Lung microvascular endothelial cell (primary cell): Measurements from ENCODE around the gene PRICKLE2. TPM values are rescaled to one million over a fixed set of nuclear protein-coding genes. Genes with fewer than 3 reads are reported as not detected.

Experiments used
- DNase-seq, 2 donors: peaks; one replicate each; pipeline versions ENCODE4 v3.0.0 to v3.0.0-alpha.2; 2010; ENCODE audit warnings: low read depth in 2 of 2
- total RNA-seq: library from RNA; depleted of rRNA; stranded (reverse); fragments of >200 nt; gene quantifications from 2 replicates; pipeline ENCODE4 v1.2.1, GENCODE V29; 2014

Gene PRICKLE2
- total RNA-seq, 1 donor from 2014 or later = 1.6 TPM

DNA sequence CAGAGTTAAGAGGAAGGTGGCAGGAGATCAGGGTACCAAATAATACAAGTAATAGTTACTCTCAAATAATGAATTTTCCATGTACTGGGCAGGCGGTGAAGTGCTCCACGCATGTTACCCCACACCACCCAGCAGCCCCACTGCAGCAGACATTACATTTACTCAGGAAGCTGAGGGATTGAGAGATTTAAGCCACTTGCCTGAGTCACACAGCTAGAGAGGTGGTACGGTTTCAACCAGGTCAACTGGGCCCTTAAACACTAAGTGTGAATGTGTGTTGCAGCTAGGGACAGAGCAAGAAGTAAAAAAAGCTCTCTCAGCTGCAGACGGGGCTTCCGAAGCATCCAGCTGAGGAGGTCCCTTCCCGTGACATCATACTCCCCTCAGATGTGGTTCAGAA, 91.3 kb downstream of the PRICKLE2 start:
- DNase-seq = no peak

DNA sequence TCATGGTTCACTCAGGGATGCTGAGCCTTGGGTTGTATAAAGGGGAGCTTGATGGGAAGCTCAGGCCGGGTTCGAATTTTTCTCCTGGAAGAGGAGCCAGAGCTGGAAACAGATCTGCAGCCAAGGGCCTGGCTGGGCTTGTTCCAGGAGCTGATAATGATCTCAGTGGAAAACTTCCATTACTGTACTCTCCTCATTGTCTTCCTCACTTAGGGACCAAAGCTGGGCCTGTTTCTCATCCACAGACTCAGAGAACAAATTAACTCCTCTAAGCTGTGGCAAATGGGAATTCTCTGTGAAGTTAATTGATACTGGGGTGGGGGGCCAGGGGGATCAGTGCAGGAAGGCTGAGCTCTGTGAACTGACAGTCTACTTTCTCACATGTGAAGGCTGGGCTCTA, 92.0 kb downstream of the PRICKLE2 start:
- DNase-seq = no peak

DNA sequence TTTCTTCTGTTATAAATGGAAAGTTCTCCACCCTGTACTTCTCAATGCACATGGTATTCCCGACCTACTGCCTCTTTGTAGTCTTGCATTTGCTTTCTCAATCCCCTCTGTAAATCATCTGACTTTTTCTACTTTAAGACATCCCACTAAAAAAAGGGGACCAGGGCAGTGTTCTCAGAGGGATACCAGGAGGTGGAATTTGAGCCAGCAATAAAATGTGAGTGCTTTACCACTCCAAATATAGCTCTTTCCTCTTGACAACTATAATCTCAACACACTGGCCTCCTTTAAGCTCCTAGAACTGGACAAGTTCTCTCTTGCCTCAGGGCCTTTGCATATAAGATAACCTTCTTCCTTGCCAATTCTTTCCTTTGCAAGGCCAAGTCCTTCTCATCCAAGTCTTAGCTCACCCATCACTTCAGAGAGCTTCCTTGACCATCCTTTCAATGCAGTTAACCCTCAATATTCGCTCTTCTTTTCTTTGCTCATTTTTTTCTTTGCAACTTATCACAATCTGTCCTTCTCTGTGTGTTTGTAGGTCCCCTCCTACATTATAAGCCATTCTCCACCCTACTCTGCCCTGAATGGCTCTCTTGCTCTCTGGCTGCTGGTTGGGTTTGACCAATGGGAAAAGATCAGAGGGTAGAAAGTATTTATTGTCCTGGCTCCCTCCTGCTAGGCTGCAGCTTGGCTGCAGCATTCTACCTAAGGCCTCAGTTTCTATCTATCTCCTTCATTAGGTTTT, 93.4 kb downstream of the PRICKLE2 start:
- DNase-seq = no peak

DNA sequence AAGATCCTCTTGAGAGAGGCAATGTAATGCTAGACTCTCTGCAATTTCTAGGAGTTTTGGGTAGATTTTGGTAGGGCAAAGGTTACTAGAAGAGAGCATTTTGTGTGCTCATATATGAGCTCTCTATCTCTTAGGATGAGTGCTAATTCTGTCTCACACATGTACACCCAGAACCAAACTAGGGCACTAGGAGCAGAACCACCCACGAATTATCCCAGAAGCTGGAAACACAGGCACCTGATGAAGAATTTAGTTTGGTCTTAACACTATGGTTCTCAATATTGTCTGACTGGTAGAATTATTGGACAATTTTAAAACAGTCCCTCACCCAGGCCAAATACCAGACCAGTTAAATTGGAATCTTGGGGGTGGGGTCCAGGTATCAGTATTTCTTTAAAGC, 94.8 kb downstream of the PRICKLE2 start:
- DNase-seq = no peak

DNA sequence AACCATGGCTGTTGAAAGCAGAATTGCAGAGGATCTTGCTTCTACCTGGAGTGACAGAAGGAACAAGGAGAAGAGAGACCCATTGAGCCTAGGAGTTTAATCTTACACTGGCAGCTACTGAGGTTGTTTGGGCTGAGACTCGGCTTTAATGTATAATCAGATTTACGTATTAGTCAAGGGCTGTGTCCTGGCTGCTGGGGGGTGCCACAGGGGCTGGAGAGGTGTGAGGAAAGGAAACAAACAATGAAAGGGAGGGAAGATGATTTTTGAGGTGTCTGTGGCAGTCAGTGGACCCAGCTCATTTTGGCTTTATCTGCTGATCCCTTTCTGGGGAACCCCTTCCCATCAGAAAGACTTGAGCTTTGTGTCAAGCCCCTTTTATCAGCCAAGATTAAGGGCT, 95.7 kb downstream of the PRICKLE2 start:
- DNase-seq = no peak

DNA sequence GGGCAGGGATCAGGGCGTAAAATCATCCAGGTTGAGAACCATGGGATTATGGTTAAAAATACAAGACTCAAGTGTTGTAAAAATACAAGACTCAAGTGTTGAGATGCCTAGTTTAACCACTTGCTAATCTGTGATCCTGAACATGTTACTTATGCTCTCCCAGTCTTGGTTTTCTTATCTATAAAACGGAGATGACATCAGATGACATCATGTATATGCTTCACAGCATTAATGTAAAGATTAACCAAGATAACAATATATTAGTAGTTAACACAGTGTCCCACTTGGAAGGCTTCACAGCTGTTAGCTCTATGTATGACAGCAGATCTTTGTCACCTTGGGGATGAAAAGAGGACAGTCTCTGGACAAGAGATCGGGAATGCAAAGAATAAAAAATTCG, 96.2 kb downstream of the PRICKLE2 start:
- DNase-seq = no peak

DNA sequence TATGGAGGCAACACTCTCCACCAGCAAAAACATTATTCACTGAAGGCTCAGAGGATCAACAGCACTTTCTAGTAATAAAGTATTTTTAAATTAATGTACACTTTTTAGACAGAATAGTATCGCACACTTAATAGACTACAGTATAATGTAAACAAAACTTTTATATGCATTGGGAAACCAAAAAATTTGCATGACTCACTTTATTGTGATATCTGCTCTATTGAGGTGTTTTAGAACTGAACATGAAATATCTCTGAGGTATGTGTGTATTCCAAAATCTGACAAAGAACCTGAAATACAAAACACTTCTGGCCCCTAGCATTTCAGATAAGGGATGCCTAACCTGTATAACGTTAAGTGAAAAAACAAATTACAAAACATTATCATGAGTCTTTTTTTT, 99.7 kb downstream of the PRICKLE2 start:
- DNase-seq = no peak

DNA sequence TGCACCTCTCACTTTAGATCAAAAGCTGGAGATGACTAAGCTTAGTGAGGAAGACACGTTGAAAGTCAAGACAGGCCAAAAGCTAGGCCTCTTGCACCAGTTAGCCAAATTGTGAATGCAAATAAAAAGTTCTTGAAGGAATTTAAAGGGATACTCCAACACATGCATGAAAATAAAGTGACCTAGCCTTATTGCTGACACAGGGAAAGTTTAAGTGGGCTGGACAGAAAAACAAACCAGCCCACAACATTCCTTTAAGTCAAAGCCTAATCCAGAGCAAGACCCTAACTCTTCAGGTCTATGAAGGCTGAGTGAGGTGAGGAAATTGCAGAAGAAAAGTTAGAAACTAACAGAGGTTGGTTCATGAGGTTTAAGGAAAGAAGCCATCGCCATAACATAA, 101.3 kb downstream of the PRICKLE2 start:
- DNase-seq = no peak

DNA sequence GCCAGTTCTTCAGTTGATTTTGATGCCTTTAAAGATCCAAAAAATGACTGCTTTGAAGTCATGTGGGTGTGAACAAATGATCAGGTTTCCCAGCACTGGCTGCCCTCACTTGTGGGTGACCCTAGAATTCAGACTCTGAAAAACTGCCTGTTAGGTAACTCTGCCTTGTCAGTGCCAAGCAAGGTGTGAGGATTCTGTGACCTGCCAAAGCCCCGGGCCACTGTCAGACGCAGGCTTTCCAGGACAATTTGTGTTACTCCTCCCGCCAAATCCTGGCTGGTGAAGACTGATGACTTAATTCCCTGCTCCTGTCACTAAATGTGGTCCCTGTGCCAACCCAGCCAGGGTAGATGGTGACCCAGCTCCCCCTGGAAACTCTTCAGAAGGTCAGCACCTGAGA, 102.8 kb downstream of the PRICKLE2 start:
- DNase-seq = no peak

DNA sequence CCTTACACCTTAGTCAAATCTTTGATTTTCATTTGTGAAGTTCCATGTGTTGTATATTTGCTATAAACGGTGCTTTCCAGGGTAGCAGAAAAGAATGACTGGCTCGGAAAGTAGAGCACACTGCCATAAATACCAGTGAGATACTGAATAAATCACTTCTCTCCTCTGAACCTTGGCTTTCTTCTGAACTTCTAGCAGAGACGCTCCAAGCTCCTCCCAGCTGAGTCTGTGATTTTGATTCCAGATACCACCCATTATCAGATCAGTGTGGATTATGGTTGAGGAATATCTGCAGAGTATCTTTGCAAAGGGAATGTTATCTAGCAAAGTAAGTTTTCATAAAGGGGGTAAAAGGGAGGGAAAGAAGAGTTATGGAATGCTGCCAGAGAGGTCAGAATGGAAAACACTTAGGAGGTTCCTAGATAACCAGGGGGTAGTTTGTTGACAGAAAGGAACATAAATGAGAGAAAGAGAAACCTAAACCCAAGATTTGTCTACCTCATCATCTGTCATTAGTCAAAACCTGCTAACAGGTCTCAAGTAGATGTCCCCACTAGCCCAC, 103.4 kb downstream of the PRICKLE2 start:
- no peak for DNase-seq

DNA sequence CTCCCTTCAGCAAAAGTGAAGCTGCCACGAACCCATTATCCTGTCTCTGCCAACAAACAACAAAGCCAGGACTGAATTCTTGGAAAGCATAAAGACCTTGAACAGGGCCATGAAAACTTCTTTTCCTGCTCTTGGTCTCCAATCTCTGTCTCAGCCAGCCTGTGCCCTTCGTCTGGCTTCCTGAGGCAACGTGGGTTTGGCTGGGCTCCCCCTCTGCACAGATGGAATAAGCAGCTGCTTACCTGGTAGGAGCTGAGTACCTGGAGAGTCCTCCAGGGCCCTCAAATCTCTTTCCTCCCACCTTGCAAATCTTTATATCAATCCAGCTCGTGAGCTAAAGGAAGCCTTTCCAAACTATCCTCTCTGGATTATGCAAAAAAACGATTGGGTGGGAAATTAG, 104.4 kb downstream of the PRICKLE2 start:
- DNase-seq = no peak

DNA sequence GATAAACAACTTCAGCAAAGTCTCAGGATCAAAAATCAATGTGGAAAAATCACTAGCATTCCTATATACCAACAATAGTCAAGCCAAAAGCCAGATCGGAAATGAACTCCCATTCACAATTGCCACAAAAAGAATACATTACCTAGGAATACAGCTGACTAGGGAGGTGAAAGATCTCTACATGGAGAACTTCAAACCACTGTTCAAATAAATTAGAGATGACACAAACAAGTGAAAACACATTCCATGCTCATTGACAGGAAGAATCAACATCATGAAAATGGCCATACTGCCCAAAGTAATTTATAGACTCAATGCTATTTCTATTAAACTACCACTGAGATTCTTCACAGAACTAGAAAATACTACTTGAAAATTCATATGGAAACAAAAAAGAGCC, 107.8 kb downstream of the PRICKLE2 start:
- no peak for DNase-seq

DNA sequence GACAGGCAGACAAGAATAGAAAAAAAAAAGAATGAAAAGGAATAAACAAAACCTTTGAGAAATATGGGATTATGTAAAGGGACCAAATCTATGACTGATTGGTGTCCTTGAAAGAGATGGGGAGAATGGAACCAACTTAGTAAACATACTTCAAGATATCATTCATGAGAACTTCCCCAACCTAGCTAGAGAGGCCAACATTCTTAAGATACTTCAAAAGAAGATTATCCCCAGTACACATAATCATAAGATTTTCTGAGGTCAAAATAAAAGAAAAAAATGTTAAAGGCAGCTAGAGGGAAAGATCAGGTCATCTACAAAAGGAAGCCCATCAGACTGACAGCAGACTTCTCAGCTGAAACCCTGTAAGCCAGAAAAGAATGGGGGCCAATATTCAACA, 110.6 kb downstream of the PRICKLE2 start:
- DNase-seq = no peak

DNA sequence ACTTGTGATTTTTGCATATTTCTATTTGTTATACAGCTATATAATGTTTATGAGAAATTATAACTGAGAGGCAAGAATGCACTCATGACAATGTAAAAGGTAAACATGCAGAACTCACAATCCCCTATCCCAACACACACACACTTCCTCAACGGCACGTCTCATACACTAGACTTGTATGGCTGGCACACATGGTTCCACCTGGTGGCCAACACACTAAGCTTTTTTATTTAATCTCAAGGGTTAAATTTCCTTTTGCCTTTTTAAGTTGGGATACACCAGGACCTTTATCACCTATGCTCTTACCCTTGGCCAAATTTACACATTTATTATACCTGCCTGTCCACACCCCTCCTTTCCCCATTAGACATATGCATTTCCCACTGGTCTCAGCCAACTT, 113.4 kb downstream of the PRICKLE2 start:
- no peak for DNase-seq

DNA sequence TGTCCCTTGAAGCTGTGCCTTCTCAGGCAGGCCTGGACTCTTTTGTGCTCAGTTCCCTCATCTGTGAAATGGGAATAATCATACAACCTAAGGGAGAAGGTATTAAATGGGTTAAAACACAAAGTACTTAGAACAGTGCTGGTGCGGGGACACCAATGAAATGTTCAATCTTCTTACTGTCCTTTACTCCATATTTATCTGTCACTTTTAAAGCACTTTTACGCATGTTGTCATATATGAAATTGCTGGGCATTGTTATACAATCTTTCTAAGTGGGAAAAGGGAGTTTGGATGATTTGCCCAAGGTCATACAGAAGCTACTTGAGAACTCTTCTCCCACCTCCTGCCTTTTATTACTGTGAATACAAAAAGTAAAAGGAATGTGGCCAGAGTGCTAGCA, 114.2 kb downstream of the PRICKLE2 start:
- DNase-seq = no peak

DNA sequence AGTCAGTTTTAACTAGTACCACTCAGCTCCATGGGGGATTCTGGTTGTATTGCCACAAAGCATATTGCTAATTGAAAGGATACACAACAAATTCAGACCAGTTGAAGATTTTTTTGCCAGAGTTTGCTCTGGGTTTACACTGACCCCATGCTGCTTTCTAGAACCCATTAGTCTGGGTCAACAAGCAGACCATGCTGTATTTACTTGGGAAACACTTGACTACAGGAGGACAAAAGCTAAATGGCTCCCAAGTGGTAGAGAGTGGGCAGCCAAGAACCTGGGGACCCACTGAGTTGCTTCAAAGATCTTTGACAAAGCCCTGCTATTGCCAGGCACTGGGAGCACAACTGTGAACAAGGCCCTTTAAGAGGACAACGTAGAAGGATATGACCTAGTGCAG, 115.2 kb downstream of the PRICKLE2 start:
- DNase-seq = no peak

DNA sequence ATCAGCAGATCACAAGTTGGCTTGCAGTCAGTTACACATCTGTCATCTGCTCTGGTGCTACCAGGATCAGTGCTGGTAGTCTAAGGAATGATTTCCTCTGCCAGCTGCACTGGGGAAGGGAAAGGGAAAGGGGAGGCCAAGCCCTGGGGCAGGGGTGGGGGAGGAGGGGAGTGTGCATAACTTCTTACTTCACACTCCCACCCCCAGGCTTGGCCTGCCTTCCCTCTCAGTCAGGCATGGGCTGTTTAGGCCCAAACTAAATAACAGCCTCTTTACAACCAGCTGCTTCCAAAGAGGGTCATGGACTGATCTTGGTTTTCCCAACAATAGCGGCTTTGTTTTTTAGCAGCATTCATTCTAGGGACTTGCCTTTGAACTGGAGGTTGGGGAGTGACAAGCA, 115.8 kb downstream of the PRICKLE2 start:
- DNase-seq = no peak

DNA sequence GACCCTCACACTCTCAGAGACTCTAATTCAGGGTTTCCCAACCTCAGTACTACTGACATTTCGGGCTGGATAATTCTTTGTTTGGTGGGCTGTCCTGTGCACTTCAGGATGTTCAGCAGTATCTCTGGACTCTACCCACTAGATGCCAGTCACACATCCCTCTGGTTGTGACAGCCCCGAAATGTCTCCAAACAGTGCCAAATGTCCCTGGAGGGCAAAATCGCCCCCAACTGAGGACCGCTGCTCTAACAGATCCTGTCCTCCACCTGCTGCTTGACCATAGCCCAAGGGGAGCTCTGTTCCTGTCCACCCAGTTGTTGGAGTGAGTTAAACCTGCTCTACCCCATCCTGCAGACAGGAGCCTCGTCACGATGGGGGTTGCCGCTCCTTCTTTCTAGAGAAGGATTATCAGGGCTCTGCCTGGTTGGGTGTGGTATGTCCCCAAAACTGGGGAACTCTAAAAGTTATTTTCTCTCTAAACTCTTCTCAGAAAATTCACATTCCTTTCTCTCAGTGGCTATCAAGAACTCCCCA, 116.4 kb downstream of the PRICKLE2 start:
- DNase-seq = no peak

DNA sequence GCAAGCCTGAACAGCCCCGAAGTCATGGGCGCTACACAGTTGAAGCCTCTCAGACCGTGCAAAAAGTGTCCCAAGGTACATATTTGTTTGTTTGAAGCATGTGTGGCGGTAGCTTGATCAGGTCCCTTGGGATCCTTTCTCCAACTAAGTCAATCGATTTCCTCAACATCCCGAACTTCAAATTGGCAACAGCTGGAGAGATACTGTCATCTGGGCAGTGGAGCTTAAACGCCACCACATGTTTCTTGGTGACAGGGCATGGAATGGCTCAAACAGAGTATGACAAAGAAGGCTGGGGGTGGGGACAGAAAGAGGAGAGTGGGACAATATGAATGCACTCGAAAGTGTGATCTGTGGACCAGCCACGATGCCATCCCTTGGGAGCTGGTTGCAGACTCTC, 117.0 kb downstream of the PRICKLE2 start:
- DNase-seq = no peak

DNA sequence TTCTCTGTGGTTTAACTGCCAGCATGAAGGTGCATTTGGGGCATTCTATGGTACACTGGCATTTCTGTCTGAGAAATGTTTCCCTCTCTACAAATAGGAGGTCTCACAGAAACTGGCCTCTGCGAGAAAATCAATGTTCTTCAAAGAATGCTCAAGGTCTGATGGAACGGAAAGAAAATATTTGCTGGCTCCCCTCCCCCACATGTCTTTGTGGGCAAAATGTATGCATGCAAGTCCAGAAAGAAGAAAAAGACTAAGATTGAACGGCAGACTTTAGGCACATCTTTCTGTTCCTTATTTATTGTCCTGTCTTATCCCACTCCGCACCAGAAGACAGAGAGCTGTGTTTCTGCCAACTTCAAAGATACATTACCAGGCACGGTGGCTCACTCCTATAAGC, 118.1 kb downstream of the PRICKLE2 start:
- no peak for DNase-seq

DNA sequence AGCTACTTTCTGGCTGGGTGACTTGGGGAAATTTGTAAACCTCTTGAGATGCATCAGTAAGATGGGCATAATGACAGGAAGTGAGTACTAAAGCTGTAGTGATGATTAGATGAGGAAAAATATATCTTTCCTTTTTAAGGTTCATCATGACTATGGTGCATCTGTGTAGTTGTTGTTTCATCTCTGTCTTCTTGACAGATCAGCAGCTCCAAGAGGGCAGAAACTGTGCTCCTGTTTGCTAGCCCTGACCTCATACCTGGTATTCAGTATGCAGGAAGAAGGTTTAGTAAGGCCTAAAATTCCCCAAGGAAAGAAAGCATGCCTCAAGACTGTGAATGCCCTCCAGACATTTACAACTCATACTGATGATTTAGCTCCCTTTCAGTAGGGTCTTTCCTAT, 119.5 kb downstream of the PRICKLE2 start:
- no peak for DNase-seq

DNA sequence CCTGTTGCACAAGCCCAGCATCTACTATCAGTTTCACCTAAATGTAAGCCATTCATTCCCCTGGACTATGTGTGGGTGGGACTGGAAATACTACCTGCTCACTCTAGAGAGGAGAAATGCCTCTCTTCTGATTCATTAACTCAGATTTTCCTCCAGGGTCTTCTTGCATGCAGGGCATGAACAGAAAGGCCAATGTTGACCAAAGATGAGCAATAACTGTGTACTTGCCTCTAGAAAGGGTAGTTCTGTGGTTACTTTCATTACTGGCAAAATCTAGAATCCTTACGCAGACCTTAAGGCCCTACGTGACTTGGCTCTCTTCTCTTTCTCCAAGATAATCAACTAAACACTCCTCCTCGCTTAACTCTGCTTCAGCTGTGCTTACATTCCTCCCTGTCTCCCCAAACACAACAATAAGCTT, 120.6 kb downstream of the PRICKLE2 start:
- no peak for DNase-seq

DNA sequence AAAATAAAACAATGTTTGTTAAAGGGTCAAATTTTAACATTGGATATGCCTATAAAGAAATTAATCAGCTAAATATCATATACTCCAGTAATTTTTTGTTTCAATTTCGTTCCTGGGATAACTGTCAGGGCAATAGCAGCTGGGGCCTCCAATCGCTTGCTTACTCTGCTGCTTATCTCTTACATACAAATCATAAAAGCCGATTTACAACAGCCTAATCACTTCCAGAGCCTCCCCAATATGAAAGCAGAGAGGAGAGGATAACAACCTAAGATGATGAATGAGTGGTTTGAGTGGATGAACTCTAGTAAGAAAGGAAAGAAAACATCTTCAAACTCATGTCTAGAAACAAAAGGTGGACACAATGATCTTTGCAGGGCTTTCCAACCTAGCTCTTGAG, 121.3 kb downstream of the PRICKLE2 start:
- DNase-seq = no peak
